ENCODE results near the gene DDRGK1. TPM values are rescaled to one million over a fixed set of nuclear protein-coding genes. Genes with fewer than 3 reads are reported as not detected.

The DDRGK1 gene
- total and polyA plus RNA-seq, 2 of the 8 experiments (the other 6 are each of a cell fraction or from before 2014, with no cell fraction given) = 29.4 to 42.0 TPM

- Histone ChIP-seq H2AFZ (ENCODE audit: low read length) (no peak overlapping the region), H3K27ac (ENCODE audit: low read depth, low read length) (no peak overlapping the region), H3K27me3 (replicated peaks in 1 of 4; ENCODE audit: control insufficient read depth in 3 of 4, extremely low read depth in 1 of 4, insufficient read depth in 3 of 4, low read length in 3 of 4) (no peaks in the 10 kb centered on the region), H3K4me2 (ENCODE audit: insufficient read depth in 1 of 2, low read depth in 2 of 2, low read length in 2 of 2) (no peak overlapping the region), H3K56ac (replicated peaks; ENCODE audit: insufficient read length, low read depth, low read length) (no peak overlapping the region), H4K5ac (ENCODE audit: insufficient read length, low read depth, low read length) (no peak overlapping the region), H2AK5ac (ENCODE audit: low read depth, low read length) (no peak overlapping the region), H2BK120ac (replicated peaks; ENCODE audit: low read depth, low read length) (no peak overlapping the region), H3K4me1 (replicated peaks in 1 of 4; ENCODE audit: control insufficient read depth in 3 of 4, insufficient read depth in 4 of 4, low read length in 3 of 4) (no peaks in the 10 kb centered on the region), H2BK20ac (ENCODE audit: low read length) (no peak overlapping the region), H3K9ac (replicated peaks in 1 of 4; ENCODE audit: extremely low read depth in 1 of 4, low read depth in 3 of 4, low read length in 3 of 4) (no peak overlapping the region), H3K23me2 (ENCODE audit: low read depth, low read length) (no peaks in the 10 kb centered on the region), H3K4me3 (ENCODE audit: extremely low read depth in 1 of 4, insufficient read depth in 2 of 4, low read depth in 3 of 4, low read length in 4 of 4) (no peak overlapping the region), H3K9me3 (ENCODE audit: insufficient read depth in 2 of 2, low read depth in 1 of 2, low read length in 1 of 2) (no peaks in the 10 kb centered on the region), H2BK15ac (ENCODE audit: low read length) (no peak overlapping the region), H3K36me3 (ENCODE audit: control insufficient read depth in 2 of 4, insufficient read depth in 4 of 4, low read length in 3 of 4) (peaks cover 31 to 65% (median 50%) of the 10 kb centered on the region in 4 experiments), H3K14ac (ENCODE audit: insufficient read length) (no peak overlapping the region), H3K4ac (replicated peaks; ENCODE audit: insufficient read length, low read depth, low read length) (no peak overlapping the region), H3K79me1 (ENCODE audit: low read depth, low read length) (no peaks in the 10 kb centered on the region), H2BK5ac (ENCODE audit: low read depth, low read length) (no peak overlapping the region), H3K79me2 (ENCODE audit: control insufficient read depth in 1 of 2, insufficient read depth in 2 of 2, low read length in 2 of 2) (no peaks in the 10 kb centered on the region), H3K23ac (ENCODE audit: insufficient read length) (no peak overlapping the region), H3K18ac (ENCODE audit: extremely low read depth, low read length) (no peak overlapping the region), H4K8ac (ENCODE audit: extremely low read depth, insufficient read depth, low read length) (no peak overlapping the region), H4K20me1 (replicated peaks in 1 of 2; ENCODE audit: control insufficient read depth in 1 of 2, insufficient read depth in 2 of 2, low read length in 2 of 2) (peaks cover 6 to 17% of the 10 kb centered on the region in 2 experiments), H4K91ac (replicated peaks; ENCODE audit: insufficient read length, low read length) (no peak overlapping the region), H2BK12ac (ENCODE audit: low read depth, low read length) (no peak overlapping the region)
- FAIRE-seq (no peak), DNase-seq (ENCODE audit: low read depth in 1 of 2, low spot score in 2 of 2) (no peak)
- TF ChIP-seq CEBPB (IDR thresholded peaks at IDR 0.05; ENCODE audit: low read depth, low read length) = no peak
- CTCF ChIA-PET (ENCODE audit: partially characterized antibody) = no interaction called here
- POLR2A ChIA-PET (ENCODE audit: partially characterized antibody) = no interaction called here
- 83% methylated on average over 7 of the region's 7 CpGs; no CpG with 5 or more reads in 1 of the 2 experiments for WGBS, 2 experiments (ENCODE audit: extremely low coverage in 1 of 2, insufficient coverage in 1 of 2, insufficient read length in 1 of 2, insufficient replicate concordance in 2 of 2, low coverage in 1 of 2, low lambda C conversion rate in 2 of 2, missing lambda C conversion rate in 1 of 2)
Measured at GRCh38 chr20:3195590-3196237, 8.8 kb downstream of the DDRGK1 start.
